ENCODE results near the gene RBM39. TPM values are rescaled to one million over a fixed set of nuclear protein-coding genes. Genes with fewer than 3 reads are reported as not detected.
"Not testable (repeated sequence)": the region's sequence is repeated elsewhere in the genome, so short reads cannot be mapped to it uniquely, and the experiment has no call there.

RBM39 gene
- total and polyA plus RNA-seq, 2 of the 13 experiments (the other 11 are each of a cell fraction or from before 2014, with no cell fraction given), result 788 to 920 TPM

DNA sequence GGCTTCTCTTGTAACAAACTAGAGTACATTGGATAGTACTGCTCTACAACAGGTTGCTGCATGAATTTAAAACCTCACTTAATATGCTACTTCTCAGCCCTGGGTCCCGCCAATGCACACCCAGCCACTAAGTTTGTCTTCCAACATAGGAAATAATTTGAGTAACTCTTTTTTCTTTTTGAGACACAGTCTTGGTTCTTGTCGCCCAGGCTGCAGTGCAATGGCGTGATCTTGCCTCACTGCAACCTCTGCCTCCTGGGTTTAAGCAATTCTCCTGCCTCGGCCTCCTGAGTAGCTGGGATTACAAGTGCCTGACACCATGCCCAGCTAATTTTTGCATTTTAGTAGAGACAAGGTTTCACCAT is 18.8 kb downstream of the RBM39 start:
- in situ Hi-C loops (cut with HindIII; ENCODE audit: extremely low pct_ligation_motif_present, low pct_unique_long_range_greater_than_20kb); H3K27ac ChIP-seq (ENCODE audit: extremely low read length, insufficient read depth, low read length); CTCF ChIA-PET (ENCODE audit: low intra/inter-chr PET ratio, low total read pairs); DNase-seq (ENCODE audit: low spot score); H2AFZ ChIP-seq (ENCODE audit: low read length); FAIRE-seq; H3K9me3 ChIP-seq (ENCODE audit: low read length); H3K4me1 ChIP-seq (ENCODE audit: insufficient read depth, low read length); intact Hi-C loops (cut with micrococcal nuclease; ENCODE audit: unreplicated experiment); H3K4me2 ChIP-seq (ENCODE audit: low read depth, low read length); H3K4me3 ChIP-seq (replicated peaks in 1 of 3; ENCODE audit: insufficient read depth in 1 of 3, low read depth in 2 of 3, low read length in 3 of 3); BruUV-seq (replicated peaks); H3K27me3 ChIP-seq (ENCODE audit: control insufficient read depth in 1 of 2, insufficient read depth in 2 of 2, low read length in 2 of 2); H3K9ac ChIP-seq (ENCODE audit: insufficient read depth, low read depth, low read length); TF ChIP-seq HNF4G (IDR thresholded peaks at IDR 0.05; ENCODE audit: borderline replicate concordance, low read depth, low read length): not testable (repeated sequence)
- Histone ChIP-seq H3K36me3 (replicated peaks in 1 of 2; ENCODE audit: control insufficient read depth in 1 of 2, insufficient read depth in 2 of 2, low read length in 2 of 2) (peaks cover 71 to 95% of the 10 kb centered on the region in 2 experiments), H3K79me2 (ENCODE audit: insufficient read depth, low read length) (peaks cover 87% of the 10 kb centered on the region), H4K20me1 (ENCODE audit: insufficient read depth, low read length) (peaks cover 97% of the 10 kb centered on the region)
- ATAC-seq, result peak; percentile 7
- POLR2A ChIA-PET, result interaction anchor here (0.9 to 16.7 kb wide), 4 partner anchors 10 to 15 kb away, joined by 3 to 319 read pairs (median 5); partner anchors contain the start of genes NFS1 and ROMO1
- WGBS (ENCODE audit: low lambda C conversion rate), result over 99% methylated on average over 4 of the region's 4 CpGs
- TF ChIP-seq POLR2G (IDR thresholded peaks at IDR 0.05; ENCODE audit: low read depth, low read length) (peak; percentile 57; the same call in 1 of the 2 replicates), CC2D1A (CRISPR knock-in tag; IDR thresholded peaks at IDR 0.05) (0 out of 2 replicates have a peak, but pooled peaks have one; percentile 19), HNF4G (CRISPR knock-in tag; IDR thresholded peaks at IDR 0.05; ENCODE audit: borderline replicate concordance, low read depth) (0 out of 2 replicates have a peak, but pooled peaks have one; percentile 33), POLR2AphosphoS2 (IDR thresholded peaks at IDR 0.05; ENCODE audit: low read depth, low read length) (0 out of 2 replicates have a peak, but pooled peaks have one; percentile 91), SP5 (CRISPR knock-in tag; IDR thresholded peaks at IDR 0.05; ENCODE audit: borderline replicate concordance, low read depth) (peak; percentile 4; the same call in 1 of the 2 replicates), AGO2 (optimal IDR thresholded peaks at IDR 0.05; ENCODE audit: low read depth, low read length) (peak; percentile 79), RBM22 (optimal IDR thresholded peaks at IDR 0.05; ENCODE audit: low read length) (peak; percentile 77), PAF1 (CRISPR knock-in tag; IDR thresholded peaks at IDR 0.05) (0 out of 2 replicates have a peak, but pooled peaks have one; percentile 10), ATF7-NPFF (CRISPR knock-in tag; IDR thresholded peaks at IDR 0.05; ENCODE audit: low read depth) (0 out of 2 replicates have a peak, but pooled peaks have one; percentile 47), RBFOX2 (IDR thresholded peaks at IDR 0.05; ENCODE audit: low read depth, low read length) (peak; percentile 53; the same call in 1 of the 2 replicates)
- TF ChIP-seq, protein P1, sequence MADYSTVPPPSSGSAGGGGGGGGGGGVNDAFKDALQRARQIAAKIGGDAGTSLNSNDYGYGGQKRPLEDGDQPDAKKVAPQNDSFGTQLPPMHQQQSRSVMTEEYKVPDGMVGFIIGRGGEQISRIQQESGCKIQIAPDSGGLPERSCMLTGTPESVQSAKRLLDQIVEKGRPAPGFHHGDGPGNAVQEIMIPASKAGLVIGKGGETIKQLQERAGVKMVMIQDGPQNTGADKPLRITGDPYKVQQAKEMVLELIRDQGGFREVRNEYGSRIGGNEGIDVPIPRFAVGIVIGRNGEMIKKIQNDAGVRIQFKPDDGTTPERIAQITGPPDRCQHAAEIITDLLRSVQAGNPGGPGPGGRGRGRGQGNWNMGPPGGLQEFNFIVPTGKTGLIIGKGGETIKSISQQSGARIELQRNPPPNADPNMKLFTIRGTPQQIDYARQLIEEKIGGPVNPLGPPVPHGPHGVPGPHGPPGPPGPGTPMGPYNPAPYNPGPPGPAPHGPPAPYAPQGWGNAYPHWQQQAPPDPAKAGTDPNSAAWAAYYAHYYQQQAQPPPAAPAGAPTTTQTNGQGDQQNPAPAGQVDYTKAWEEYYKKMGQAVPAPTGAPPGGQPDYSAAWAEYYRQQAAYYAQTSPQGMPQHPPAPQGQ (CRISPR knock-in tag; IDR thresholded peaks at IDR 0.05; ENCODE audit: borderline replicate concordance), result peak; percentile 8; the same call in 1 of the 2 replicates
